Brain microvascular endothelial cell (primary cell): ENCODE results near the gene KPNA4.

Experiments used
- DNase-seq: peaks from one replicate; pipeline ENCODE4 v3.0.0-alpha.2; 2020
- H3K27ac ChIP-seq: fragments of 250-450 bp; sonication (Bioruptor Pico); 2 replicates; pipeline ENCODE4 v1.5.1; 2020; ENCODE audit warnings: mild to moderate bottlenecking, moderate library complexity
- H3K27me3 ChIP-seq: fragments of 250-450 bp; sonication (Bioruptor Pico); replicated peaks from 2 replicates; pipeline ENCODE4 v1.5.1; 2020; ENCODE audit warnings: mild to moderate bottlenecking
- H3K36me3 ChIP-seq: fragments of 250-450 bp; sonication (Bioruptor Pico); replicated peaks from 2 replicates; pipeline ENCODE4 v1.5.1; 2020; ENCODE audit warnings: mild to moderate bottlenecking
- H3K4me3 ChIP-seq: 2 replicates; pipeline ENCODE4 v1.5.1; 2011; ENCODE audit warnings: low read depth, mild to moderate bottlenecking, control low read depth, low read length, moderate library complexity
- CTCF ChIP-seq: IDR thresholded peaks from 2 replicates; pipeline ENCODE4 v1.5.1; 2011; ENCODE audit warnings: low read depth, mild to moderate bottlenecking, moderate library complexity, low read length, control low read depth, inconsistent platforms; ENCODE audit errors: missing control alignments
- in situ Hi-C: cut with HindIII; loops from 2 replicates; pipeline ENCODE4 v1.10.0; 2017; ENCODE audit warnings: low sequenced_read_pairs, low pct_ligation_motif_present

KPNA4 gene

GRCh38 chr3:160464971-160465370 lies 100.4 kb downstream of the KPNA4 start:
- no peak overlapping the region for H3K4me3 ChIP-seq
- in situ Hi-C loops, result no loop called here
- no peak overlapping the region for H3K27ac ChIP-seq
- no peaks in the 10 kb centered on the region for H3K27me3 ChIP-seq
- no peak for DNase-seq
- H3K36me3 ChIP-seq, result no peaks in the 10 kb centered on the region
- no peak for TF ChIP-seq CTCF

DNA sequence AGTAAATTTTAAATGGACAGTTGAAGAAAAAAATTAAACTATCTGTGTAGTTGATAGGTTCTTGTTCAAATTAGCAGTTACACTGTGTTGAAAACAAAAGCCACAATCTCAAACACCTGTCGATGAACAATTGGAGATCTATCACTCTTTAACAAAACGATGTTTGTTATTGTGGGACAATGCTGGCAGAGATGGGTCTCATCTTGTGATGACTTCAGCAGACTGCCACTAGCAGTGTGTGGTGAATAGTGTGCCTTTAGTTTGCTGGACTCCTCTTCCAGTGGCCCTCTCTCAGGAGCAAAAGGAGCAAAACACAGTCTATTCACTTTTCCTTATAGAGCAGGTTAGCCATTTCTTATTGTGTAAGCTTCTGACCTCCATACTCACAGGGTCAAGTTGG lies 101.0 kb downstream of the KPNA4 start:
- no peak for TF ChIP-seq CTCF
- Histone ChIP-seq H3K27ac (no peak overlapping the region), H3K4me3 (no peak overlapping the region), H3K36me3 (no peaks in the 10 kb centered on the region), H3K27me3 (no peaks in the 10 kb centered on the region)
- in situ Hi-C loops, result no loop called here
- no peak for DNase-seq

DNA sequence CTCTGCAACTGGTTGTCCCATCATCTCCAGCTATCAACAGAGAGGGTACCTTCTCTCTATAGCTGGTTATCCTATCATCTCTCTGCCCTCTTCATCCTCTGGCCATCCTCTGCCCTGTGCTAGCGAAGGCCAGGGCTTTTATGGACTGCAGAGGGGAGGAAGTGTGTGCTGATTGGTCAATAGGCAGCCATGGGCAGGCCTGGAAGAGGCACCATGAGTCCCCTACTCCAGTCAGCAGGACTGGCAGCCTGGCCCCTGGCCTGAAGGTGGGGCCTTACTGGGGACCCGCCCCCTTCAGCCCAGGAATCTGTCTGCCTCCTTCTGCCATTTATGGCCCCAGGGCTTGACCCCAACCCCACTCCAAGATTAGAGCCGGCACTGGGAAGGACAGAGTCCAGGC lies 105.3 kb downstream of the KPNA4 start:
- H3K27me3 ChIP-seq, result no peaks in the 10 kb centered on the region
- no peak overlapping the region for H3K27ac ChIP-seq
- in situ Hi-C loops, result no loop called here
- no peak for DNase-seq
- no peaks in the 10 kb centered on the region for H3K36me3 ChIP-seq
- no peak overlapping the region for H3K4me3 ChIP-seq
- TF ChIP-seq CTCF, result no peak

DNA sequence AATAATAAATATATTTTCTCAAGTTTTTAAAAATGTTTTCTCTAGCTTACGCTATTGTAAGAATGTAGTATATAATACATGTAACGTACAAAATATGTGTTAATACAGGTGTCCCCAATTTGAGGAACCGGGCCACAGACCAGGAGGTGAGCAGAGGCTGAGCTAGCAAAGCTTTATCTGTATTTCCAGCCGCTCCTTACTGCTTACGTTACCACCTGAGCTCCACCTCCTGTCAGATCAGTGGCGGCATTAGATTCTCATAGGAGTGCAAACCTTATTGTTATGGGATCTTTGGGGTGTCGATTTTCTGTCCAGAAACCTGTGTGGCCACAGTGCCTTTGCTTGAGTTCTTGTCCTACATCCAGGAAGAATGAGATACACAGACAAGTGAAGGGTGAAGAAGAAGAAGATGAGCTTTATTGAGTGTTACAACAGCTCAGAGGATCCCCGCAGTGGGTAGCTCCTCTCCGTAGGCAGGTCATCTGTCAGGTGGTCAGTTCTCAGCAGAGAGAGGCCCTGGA lies 105.9 kb downstream of the KPNA4 start:
- no peak for TF ChIP-seq CTCF

GRCh38 chr3:160458151-160458550 lies 107.2 kb downstream of the KPNA4 start:
- H3K4me3 ChIP-seq, result no peak overlapping the region
- no peaks in the 10 kb centered on the region for H3K27me3 ChIP-seq
- in situ Hi-C loops, result no loop called here
- no peak for DNase-seq
- no peak overlapping the region for H3K27ac ChIP-seq
- no peaks in the 10 kb centered on the region for H3K36me3 ChIP-seq
- TF ChIP-seq CTCF, result no peak

More for the DNA sequence above, 105.9 kb downstream of the KPNA4 start:
- Histone ChIP-seq H3K27me3 (no peaks in the 10 kb centered on the region), H3K27ac (no peak overlapping the region), H3K4me3 (no peak overlapping the region), H3K36me3 (no peaks in the 10 kb centered on the region)
- no peak for DNase-seq
- in situ Hi-C loops, result no loop called here

DNA sequence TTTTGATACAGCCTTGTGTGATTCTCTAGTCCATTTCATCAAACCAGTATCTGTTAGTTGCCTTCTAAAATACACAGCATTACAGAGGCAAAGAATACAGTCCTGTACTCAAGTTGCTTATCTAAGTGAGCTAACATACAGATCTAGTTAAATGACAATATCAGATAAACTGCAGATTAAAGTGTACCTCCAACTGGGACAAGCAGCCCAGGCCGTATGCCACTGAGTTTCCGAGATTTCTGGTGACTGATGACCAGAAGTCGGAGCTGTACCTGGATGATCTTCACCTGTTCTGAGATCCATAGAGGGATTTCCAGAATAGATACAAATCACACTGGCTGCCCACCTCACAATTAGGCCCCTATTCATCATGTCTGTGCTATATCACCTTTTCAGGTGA lies 109.5 kb downstream of the KPNA4 start:
- TF ChIP-seq CTCF, result no peak
- H3K4me3 ChIP-seq, result no peak overlapping the region
- in situ Hi-C loops, result no loop called here
- H3K36me3 ChIP-seq, result no peaks in the 10 kb centered on the region
- no peak overlapping the region for H3K27ac ChIP-seq
- H3K27me3 ChIP-seq, result no peaks in the 10 kb centered on the region
- DNase-seq, result no peak
